ENCODE data around the gene UNCX. TPM values are rescaled to one million over a fixed set of nuclear protein-coding genes. Genes with fewer than 3 reads are reported as not detected.
"Not testable (repeated sequence)": the region's sequence is repeated elsewhere in the genome, so short reads cannot be mapped to it uniquely, and the experiment has no call there.

The UNCX gene
- total and polyA plus RNA-seq, 8 donors, result not detected

DNA sequence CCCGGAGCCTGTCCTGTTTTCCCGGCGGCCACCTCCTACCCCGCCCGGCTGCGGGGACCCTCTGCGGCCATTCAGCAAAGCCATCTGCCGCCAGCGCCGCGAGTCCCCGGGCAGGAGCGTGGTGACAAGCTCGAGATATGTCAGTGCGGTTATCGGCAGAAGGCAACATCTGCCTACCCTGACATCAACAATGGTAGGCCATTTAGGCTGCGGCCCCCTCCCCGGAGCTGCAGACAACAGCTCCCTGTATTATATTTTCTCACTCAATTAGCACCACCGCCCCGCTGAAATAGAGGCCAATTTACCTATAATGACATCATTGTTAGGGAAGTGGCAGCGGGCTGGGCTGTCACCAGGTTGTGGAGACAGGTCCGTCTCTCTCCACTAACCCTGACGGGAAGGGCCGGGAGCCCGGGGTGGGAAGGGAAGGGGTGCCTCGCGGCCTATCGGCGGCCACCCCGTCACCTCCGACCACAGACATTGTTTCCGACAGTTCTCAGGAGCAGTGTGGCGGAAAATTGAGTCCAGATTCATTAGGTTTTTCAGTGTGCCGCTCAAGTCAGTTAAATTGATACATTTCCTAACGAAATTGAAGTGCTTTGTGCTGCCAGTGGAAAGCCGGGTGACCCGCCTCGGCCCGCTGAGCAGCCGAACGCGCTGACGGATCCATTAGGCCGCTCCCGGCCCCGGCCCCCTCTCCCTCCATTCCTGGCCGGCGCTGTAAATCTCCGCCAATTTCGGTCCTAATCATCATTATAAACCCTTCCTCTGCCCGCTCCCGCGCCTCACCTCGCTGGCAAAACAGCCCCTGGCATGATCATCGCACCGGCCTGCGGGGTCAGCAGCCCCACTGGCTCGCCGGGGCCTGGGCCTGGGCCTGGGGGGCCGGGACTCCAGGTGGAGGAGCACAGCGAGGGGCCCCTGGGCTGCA is 43.0 kb downstream of the UNCX start:
- 61 to 77% (median 64%) methylated on average over 48 to 61 of the region's 61 CpGs for WGBS, 5 donors
- Histone ChIP-seq H3K27me3 (peaks cover under 1 to 65% (median 30%) of the 10 kb centered on the region in 3 donors), H3K9me3 (peaks cover 0 to 4% (median 2%) of the 10 kb centered on the region in 4 donors), H3K4me1 (no peaks in the 10 kb centered on the region), H3K36me3 (no peaks in the 10 kb centered on the region), H3K4me3 (no peak overlapping the region), H3K27ac (no peak overlapping the region)
- no peak for TF ChIP-seq CTCF (IDR thresholded peaks at IDR 0.05)
- intact Hi-C loops (cut with DNase I; ENCODE audit: low total_unique reads), result no loop called here
- no peak for DNase-seq

DNA sequence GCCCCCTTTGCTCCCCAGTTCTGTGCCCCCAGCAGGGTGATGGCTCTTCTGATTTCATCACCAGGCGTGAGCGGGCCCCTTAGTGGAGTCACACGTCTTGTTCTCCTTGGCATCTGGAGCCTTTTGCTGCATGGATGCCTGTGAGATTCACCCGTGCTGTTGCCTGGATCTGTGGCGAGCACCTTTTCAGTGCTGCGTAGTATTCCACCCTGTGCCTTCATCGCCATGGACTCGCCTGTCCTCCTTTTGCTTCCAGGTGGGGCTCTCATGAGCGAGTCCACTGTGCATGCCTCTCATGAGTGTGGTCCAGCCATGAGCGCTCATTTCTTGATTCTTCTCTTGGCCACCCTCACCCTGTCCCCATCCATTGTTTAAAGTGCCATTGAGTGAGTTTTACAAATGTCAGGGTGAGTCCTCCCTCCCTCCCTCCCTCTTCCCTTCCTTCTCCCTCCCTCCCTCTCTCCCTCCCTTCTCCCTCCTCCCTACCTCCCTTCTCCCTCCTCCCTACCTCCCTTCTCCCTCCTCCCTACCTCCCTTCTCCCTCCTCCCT is 44.0 kb downstream of the UNCX start:
- 92 to 96% (median 95%) methylated on average over 10 of the region's 10 CpGs for WGBS, 5 donors
- Histone ChIP-seq H3K9me3 (peaks cover 0 to 4% (median 2%) of the 10 kb centered on the region in 4 donors), H3K36me3 (no peaks in the 10 kb centered on the region), H3K4me1 (no peaks in the 10 kb centered on the region), H3K27ac (no peak overlapping the region), H3K27me3 (peaks cover 0 to 55% (median 25%) of the 10 kb centered on the region in 3 donors), H3K4me3 (no peak overlapping the region)
- DNase-seq, result no peak
- TF ChIP-seq POLR2AphosphoS5 (IDR thresholded peaks at IDR 0.05), result no peak
- no peak for TF ChIP-seq EP300 (IDR thresholded peaks at IDR 0.05)
- TF ChIP-seq POLR2A (IDR thresholded peaks at IDR 0.05), result no peak
- no peak for TF ChIP-seq CTCF (IDR thresholded peaks at IDR 0.05)
- intact Hi-C loops (cut with DNase I; ENCODE audit: low total_unique reads), result no loop called here

- intact Hi-C loops (cut with DNase I; ENCODE audit: low total_unique reads), result no loop called here
- H3K4me3 ChIP-seq, result no peak overlapping the region
- TF ChIP-seq CTCF (IDR thresholded peaks at IDR 0.05), result no peak
- TF ChIP-seq POLR2AphosphoS5 (IDR thresholded peaks at IDR 0.05), result no peak
- TF ChIP-seq EP300 (IDR thresholded peaks at IDR 0.05), result no peak
- TF ChIP-seq POLR2A (IDR thresholded peaks at IDR 0.05), result no peak
- peaks cover 0 to 65% (median 25%) of the 10 kb centered on the region in 3 donors for H3K27me3 ChIP-seq
- H3K36me3 ChIP-seq, result no peaks in the 10 kb centered on the region
- no peaks in the 10 kb centered on the region for H3K4me1 ChIP-seq
- no peaks in the 10 kb centered on the region for H3K9me3 ChIP-seq
- 81 to 94% (median 91%) methylated on average over 10 of the region's 10 CpGs for WGBS, 5 donors
- no peak for DNase-seq
- no peak overlapping the region for H3K27ac ChIP-seq
These were observed 45.9 kb downstream of the UNCX start for GRCh38 chr7:1278543-1278942.

DNA sequence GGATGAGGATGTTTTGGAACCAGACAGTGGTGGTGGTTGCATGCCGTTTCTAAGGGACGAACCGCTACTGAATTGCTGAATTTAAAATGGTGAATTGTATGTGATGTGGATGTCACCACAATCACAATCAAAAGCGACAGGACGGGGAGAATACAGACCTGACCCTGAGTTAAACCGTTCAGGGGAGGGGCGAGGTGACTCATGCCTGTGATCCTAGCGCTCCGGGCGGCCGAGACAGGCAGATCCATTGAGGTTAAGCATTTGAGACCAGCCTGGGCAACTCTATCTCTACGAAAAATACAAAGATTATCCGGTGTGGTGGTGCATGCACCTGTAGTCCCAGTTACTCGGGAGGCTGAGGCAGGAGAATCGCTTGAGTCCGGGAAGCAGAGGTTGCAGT is 46.4 kb downstream of the UNCX start:
- no peak for DNase-seq
- TF ChIP-seq CTCF (IDR thresholded peaks at IDR 0.05) (no peak), POLR2AphosphoS5 (IDR thresholded peaks at IDR 0.05) (no peak), EP300 (IDR thresholded peaks at IDR 0.05) (no peak), POLR2A (IDR thresholded peaks at IDR 0.05) (no peak)

DNA sequence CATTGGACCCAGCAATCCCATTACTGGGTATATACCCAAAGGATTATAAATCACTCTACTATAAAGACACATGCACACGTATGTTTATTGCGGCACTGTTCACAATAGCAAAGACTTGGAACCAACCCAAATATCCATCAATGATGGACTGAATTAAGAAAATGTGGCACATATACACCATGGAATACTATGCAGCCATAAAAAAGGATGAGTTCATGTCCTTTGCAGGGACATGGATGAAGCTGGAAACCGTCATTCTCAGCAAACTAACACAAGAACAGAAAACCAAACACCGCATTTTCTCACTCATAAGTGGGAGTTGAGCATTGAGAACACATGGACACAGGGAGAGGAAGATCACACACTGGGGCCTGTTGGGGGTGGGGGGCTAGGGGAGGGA is 47.2 kb downstream of the UNCX start:
- H3K4me3 ChIP-seq; H3K9me3 ChIP-seq; H3K36me3 ChIP-seq; intact Hi-C loops (cut with DNase I; ENCODE audit: low total_unique reads); DNase-seq; H3K4me1 ChIP-seq; H3K27ac ChIP-seq: not testable (repeated sequence)
- peaks cover 0 to 69% (median 20%) of the 10 kb centered on the region in 3 donors for H3K27me3 ChIP-seq
- 61 to 72% (median 65%) methylated on average over 3 to 4 of the region's 4 CpGs for WGBS, 5 donors

More for the DNA sequence above, 46.4 kb downstream of the UNCX start:
- Histone ChIP-seq H3K9me3 (no peaks in the 10 kb centered on the region), H3K27me3 (peaks cover 0 to 69% (median 25%) of the 10 kb centered on the region in 3 donors), H3K36me3 (no peaks in the 10 kb centered on the region), H3K27ac (no peak overlapping the region), H3K4me3 (no peak overlapping the region), H3K4me1 (no peaks in the 10 kb centered on the region)
- intact Hi-C loops (cut with DNase I; ENCODE audit: low total_unique reads), result no loop called here
- WGBS, 5 donors, result 79 to 90% (median 82%) methylated on average over 16 of the region's 16 CpGs

Data from stomach (tissue), 9 donors.